Ureter (tissue), 1 donor: ENCODE results near the gene WDR27. TPM values are rescaled to one million over a fixed set of nuclear protein-coding genes. Genes with fewer than 3 reads are reported as not detected.
"Not testable (repeated sequence)": the region's sequence is repeated elsewhere in the genome, so short reads cannot be mapped to it uniquely, and the experiment has no call there.

Source experiments
- DNase-seq: peaks from one replicate; pipeline ENCODE4 v3.0.0-alpha.2; 2020; ENCODE audit warnings: low spot score
- total RNA-seq: library from RNA; stranded (reverse); gene quantifications from one replicate; pipeline ENCODE4 v1.2.4, GENCODE V29; 2023
- donor health status: DM: yes; HTN: yes; CAD: no.

Gene WDR27
- total RNA-seq, 1 donor from 2014 or later: 66.7 TPM

DNA sequence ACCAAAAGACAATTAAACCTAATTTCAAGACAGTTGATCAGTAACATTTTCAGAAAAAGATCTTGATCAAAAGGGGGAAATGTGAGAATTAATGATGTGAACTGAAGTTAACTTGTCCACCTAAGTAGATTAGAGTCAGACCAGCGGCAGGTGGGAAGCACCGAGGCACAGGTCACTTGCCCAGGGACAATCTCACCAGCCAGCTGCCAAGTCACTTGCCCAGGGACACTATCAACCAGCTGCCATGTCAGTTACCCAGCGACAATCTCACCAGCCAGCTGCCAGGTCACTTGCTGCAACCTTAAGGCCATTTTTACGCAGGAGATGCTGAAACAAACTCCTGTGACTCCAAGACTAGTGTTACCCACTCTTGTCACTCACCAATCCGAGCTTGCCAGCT, 260.5 kb downstream of the WDR27 start:
- DNase-seq: no peak

DNA sequence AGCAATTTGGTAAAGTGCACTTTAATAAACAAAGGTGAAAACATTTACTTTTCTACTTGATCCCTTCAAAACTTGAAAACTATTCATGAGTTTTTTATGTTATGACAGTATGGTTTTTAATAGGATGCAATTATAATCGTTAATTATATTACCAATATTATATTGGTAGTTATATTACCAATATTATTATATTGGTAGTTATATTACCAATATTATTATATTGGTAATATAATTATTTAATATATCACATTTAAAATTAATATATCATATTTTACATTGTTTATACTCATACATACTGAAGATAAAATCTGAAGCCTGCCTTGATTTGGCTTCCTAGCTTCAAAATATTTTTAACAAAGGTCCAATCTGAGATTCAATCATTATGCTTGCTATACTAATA, 262.1 kb downstream of the WDR27 start:
- no peak for DNase-seq

- DNase-seq: not testable (repeated sequence)
These were observed 267.3 kb downstream of the WDR27 start for GRCh38 chr6:169434554-169434953.

GRCh38 chr6:169429001-169429400, 272.8 kb downstream of the WDR27 start:
- no peak for DNase-seq

- DNase-seq: no peak
These were observed 273.3 kb downstream of the WDR27 start for GRCh38 chr6:169428532-169428931.

DNA sequence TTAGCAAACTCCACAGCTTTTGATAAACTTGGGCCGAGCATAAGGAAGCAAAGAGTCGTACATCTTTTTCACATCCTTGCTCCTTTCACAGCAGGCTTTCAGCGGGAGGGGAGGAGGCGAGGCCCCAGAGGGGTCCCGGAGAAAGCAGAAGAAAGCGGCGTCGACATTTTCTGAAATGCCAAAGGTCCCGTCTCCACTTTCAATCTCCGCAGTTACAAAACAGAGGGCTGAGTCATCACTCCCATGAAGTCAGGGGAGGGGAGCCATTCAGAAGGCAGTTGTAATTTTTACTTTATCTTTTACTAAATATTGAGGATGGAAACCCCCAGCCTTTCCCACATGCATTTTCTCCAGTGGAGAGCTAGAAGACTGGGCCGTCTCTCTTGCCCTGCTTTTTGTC, 274.0 kb downstream of the WDR27 start:
- DNase-seq: no peak

- no peak for DNase-seq
These were observed 275.2 kb downstream of the WDR27 start for GRCh38 chr6:169426611-169427010.

DNA sequence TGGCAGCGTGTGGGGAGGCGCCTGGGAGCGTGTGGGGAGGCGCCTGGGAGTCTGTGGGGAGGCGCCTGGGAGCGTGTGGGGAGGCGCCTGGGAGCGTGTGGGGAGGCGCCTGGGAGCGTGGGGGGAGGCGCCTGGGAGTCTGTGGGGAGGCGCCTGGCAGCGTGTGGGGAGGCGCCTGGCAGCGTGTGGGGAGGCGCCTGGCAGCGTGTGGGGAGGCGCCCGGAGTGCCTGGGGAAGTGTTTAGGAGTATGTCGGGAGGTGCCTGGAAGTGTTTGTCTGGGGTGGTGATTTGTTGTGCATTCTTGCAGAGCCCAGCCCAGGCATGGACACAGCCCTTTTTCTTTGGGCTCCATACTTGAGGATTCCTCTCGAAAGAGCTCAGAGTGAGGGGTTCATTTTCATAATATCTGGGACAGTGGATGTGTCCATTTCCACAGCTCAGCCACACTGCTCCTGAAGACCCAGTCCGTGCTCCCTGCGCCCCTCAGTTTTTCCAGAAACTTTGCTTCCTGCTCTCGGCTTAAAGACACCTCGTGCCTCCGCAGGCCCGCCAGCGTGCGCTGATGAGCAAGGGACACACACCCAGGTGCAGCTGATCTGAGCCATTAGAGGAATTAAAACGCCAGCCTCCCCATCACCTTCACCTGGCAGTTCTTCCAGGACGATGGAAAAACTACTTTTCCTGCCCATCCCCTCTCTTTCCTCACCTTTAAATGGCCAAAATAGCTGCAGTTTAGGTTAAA, 276.0 kb downstream of the WDR27 start:
- DNase-seq: no peak

GRCh38 chr6:169424821-169425240, 277.0 kb downstream of the WDR27 start:
- DNase-seq: no peak

DNA sequence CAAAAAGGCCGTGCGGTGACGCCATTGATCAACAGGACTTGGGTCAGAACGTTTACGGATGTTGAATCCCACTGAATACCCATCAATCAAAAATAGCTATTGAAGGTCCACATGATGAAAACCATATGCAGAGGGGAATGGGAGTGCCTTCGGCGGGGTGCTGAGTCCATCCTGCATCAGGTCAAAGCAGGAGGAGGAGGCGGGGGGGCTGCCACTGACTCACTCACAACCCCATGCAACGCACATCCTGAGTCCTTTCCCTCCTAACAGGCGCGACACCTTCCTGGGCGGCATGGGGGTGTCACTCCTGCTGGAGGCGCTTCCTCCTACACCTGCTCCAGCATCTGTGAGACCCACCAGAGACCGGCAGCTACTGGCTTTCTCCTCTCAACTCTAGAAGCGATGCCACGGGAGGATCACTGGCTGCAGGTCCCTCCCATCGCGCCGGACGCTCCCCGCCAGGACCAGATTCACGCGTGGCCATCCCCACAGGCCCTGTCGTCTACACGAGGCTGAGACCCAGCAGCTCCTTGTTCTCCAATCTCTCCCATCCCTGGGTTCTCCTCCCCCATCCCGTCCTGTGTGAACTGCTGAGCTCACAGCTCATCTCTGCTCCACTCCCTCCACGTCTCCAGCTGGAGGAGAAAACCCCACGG, 277.6 kb downstream of the WDR27 start:
- DNase-seq: no peak

DNA sequence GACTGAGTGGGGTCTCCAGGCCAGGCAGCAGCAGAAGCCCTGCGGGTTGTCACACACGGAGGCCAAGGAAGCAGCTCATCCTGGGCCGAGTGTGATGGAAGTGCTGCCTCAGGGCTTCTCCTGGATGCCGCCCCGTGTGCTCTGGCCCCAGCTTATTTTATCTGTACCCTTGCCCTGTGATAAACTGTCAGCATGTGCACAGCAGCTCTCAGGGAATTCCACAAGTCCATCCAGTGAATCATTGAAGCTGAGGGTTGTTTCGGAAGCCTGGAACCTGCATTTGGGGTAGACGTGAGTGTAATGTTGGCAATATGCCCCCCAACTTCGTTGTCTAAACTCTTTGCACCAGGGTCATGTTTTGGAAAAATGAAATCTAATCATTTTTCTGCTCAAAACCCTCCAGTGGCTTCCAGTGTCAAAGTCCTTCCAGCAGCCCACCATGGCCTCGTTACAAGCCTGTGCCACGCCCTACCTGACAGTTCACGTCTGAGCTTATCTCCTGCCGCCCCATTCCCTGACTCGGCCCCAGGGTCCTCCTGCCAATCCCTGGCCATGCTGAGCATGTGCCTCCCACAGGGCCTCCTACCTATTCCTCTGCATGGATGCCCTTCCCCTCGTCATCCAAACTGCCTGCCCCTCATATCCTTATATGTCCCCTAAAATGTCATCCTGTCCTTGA, 280.1 kb downstream of the WDR27 start:
- no peak for DNase-seq

GRCh38 chr6:169420912-169421543, 280.8 kb downstream of the WDR27 start:
- no peak for DNase-seq

GRCh38 chr6:169417101-169417500, 284.7 kb downstream of the WDR27 start:
- DNase-seq: no peak

DNA sequence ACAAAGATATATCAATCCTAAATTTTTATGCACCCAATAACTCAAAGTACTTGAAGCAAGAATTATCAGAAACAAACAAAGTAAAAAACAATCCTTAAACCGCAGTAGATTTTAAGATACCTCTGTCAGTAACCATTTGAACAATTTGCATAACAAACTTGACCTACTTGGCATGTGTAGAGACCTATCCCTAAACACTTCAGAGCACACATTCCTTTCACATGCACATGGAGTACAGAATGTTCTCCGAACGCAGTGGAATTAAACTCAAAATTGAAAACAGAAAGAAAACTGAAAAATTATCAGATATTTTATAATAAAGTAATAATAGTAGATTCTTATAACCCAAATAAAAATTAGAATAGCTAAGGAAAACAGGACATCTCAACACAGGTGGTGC, 285.6 kb downstream of the WDR27 start:
- DNase-seq: no peak

DNA sequence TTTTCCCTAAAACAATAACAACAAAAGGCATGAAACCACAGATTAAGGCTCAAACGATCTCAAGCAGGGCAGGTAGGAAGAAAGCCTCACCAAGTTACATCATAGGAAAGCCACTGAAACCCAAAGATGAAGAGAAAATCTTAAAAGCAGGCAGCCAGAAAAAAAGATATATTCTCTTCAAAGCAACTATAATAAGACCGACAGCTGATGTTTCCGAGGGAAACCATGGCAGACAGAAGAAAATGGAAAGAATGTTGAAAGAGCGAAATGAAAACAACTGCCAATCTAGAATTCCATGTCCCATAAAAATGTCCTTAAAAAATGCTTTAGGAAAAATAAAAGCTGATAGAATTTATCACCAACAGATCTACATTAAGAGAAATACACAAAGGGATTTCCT, 286.6 kb downstream of the WDR27 start:
- no peak for DNase-seq

DNA sequence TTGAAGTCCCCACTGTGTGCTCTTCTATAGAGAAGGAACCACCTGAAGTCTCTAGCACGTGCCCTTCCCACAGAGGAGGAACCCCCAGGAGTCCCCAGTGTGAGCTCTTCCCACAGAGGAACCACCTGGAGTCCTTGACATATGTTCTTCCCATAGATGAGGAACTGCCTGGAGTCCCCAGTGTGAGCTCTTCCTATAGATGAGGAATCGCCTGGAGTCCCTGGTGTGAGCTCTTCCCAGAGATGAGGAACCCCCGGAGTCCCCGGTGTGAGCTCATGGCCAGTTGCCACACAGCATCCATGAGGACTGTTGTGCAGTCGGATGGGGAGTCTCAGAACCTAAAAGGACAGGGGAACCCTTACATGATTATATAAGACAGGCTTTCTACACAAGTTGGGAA, 290.1 kb downstream of the WDR27 start:
- no peak for DNase-seq

GRCh38 chr6:169411296-169411695, 290.5 kb downstream of the WDR27 start:
- DNase-seq: no peak

GRCh38 chr6:169409742-169410312, 292.0 kb downstream of the WDR27 start:
- DNase-seq: peak; percentile 31

GRCh38 chr6:169407325-169407724, 294.5 kb downstream of the WDR27 start:
- no peak for DNase-seq
